HepG2 (cell line): ENCODE results near the gene SF1. TPM values are rescaled to one million over a fixed set of nuclear protein-coding genes. Genes with fewer than 3 reads are reported as not detected.

Experiments
- AGO1 ChIP-seq: fragments of 200-400 bp; formaldehyde crosslinking; IDR thresholded peaks from 2 replicates; pipeline ENCODE4 v1.6.1; 2017; ENCODE audit warnings: mild to moderate bottlenecking, low read depth, low read length, moderate library complexity; ENCODE audit not compliant: poor library complexity, severe bottlenecking
- ATF1 ChIP-seq: IDR thresholded peaks from 2 replicates; pipeline ENCODE4 v1.6.1; 2016; ENCODE audit warnings: mild to moderate bottlenecking, control low read depth
- FOXO4 ChIP-seq: sonication (generic); formaldehyde crosslinking; conservative IDR thresholded peaks from 2 replicates; pipeline ENCODE4 v1.8.1; 2023; ENCODE audit warnings: missing genetic modification reagents
- IKZF1 ChIP-seq: fragments of 450-650 bp; IDR thresholded peaks from 2 replicates; pipeline ENCODE4 v1.7.1; 2016
- KLF13 ChIP-seq: sonication (generic); formaldehyde crosslinking; IDR thresholded peaks from 2 replicates; pipeline ENCODE4 v1.4.0; 2020; ENCODE audit warnings: mild to moderate bottlenecking, missing genetic modification reagents
- NR1H2 ChIP-seq: sonication (generic); formaldehyde crosslinking; IDR thresholded peaks from 2 replicates; pipeline ENCODE4 v1.8.1; 2022; ENCODE audit warnings: low read depth, missing genetic modification reagents, borderline replicate concordance
- PAWR ChIP-seq: sonication (generic); formaldehyde crosslinking; IDR thresholded peaks from 2 replicates; pipeline ENCODE4 v1.4.0; 2020; ENCODE audit warnings: missing genetic modification reagents, mild to moderate bottlenecking, borderline replicate concordance
- ZNF124 ChIP-seq: sonication (generic); formaldehyde crosslinking; IDR thresholded peaks from 2 replicates; pipeline ENCODE4 v1.4.0; 2020; ENCODE audit warnings: missing genetic modification reagents
- ZNF546 ChIP-seq: sonication (generic); formaldehyde crosslinking; conservative IDR thresholded peaks from 2 replicates; pipeline ENCODE4 v1.8.1; 2023; ENCODE audit warnings: mild to moderate bottlenecking, missing genetic modification reagents
- ZNF547 ChIP-seq: sonication (generic); formaldehyde crosslinking; IDR thresholded peaks from 2 replicates; pipeline ENCODE4 v1.5.1; 2020; ENCODE audit warnings: mild to moderate bottlenecking, missing genetic modification reagents
- ZNF678 ChIP-seq: sonication (generic); formaldehyde crosslinking; IDR thresholded peaks from 2 replicates; pipeline ENCODE4 v1.4.0; 2020; ENCODE audit warnings: mild to moderate bottlenecking, missing genetic modification reagents
- polyA plus RNA-seq, 8 experiments: library from polyadenylated mRNA; depleted of rRNA in 3 of 8; stranded (reverse) in 7 of 8; unstranded in 1 of 8; fragments of >200 nt; fragmentation: Illumina TruSeq in 4 of 8; extraction: Trizol in 4 of 8; gene quantifications; 2 replicates each; pipeline versions ENCODE4 v1.2.1 to v1.2.3, GENCODE V29; 2011 to 2016; ENCODE audit warnings: low read depth in 4 of 8, missing spikeins in 1 of 8, mixed read lengths in 1 of 8; ENCODE audit not compliant: insufficient read depth in 1 of 8
- total RNA-seq, 5 experiments: library from RNA; depleted of rRNA; stranded (reverse); fragments of >200 nt; fragmentation: Illumina TruSeq; extraction: Trizol; gene quantifications; 2 replicates each; pipeline ENCODE4 v1.2.3, GENCODE V29; 2016; ENCODE audit warnings: low read depth in 1 of 5
- TF ChIP-seq, protein P1 (sequence below): sonication (generic); formaldehyde crosslinking; IDR thresholded peaks from 2 replicates; pipeline ENCODE4 v1.4.0; 2020; ENCODE audit warnings: missing genetic modification reagents
- TF ChIP-seq, protein P2 (sequence below): IDR thresholded peaks from 2 replicates; pipeline ENCODE4 v1.6.1; 2016; ENCODE audit warnings: low read depth
- TF ChIP-seq, protein P3 (sequence below): sonication (generic); formaldehyde crosslinking; IDR thresholded peaks from 2 replicates; pipeline ENCODE4 v1.5.0; 2020; ENCODE audit warnings: mild to moderate bottlenecking, missing genetic modification reagents
- TF ChIP-seq, protein P4 (sequence below): sonication (generic); formaldehyde crosslinking; IDR thresholded peaks from 2 replicates; pipeline ENCODE4 v1.4.0; 2020; ENCODE audit warnings: missing genetic modification reagents, borderline replicate concordance
- TF ChIP-seq, protein P5 (sequence below): sonication (generic); formaldehyde crosslinking; IDR thresholded peaks from 2 replicates; pipeline ENCODE4 v1.4.0; 2020; ENCODE audit warnings: mild to moderate bottlenecking, missing genetic modification reagents

Gene SF1
- total and polyA plus RNA-seq, 2 of the 13 experiments (the other 11 are each of a cell fraction or from before 2014, with no cell fraction given), result 55.5 to 70.4 TPM

- TF ChIP-seq, protein P1, sequence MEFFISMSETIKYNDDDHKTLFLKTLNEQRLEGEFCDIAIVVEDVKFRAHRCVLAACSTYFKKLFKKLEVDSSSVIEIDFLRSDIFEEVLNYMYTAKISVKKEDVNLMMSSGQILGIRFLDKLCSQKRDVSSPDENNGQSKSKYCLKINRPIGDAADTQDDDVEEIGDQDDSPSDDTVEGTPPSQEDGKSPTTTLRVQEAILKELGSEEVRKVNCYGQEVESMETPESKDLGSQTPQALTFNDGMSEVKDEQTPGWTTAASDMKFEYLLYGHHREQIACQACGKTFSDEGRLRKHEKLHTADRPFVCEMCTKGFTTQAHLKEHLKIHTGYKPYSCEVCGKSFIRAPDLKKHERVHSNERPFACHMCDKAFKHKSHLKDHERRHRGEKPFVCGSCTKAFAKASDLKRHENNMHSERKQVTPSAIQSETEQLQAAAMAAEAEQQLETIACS, result no peak; the same call in 1 of the 2 replicates
- TF ChIP-seq, protein P2, sequence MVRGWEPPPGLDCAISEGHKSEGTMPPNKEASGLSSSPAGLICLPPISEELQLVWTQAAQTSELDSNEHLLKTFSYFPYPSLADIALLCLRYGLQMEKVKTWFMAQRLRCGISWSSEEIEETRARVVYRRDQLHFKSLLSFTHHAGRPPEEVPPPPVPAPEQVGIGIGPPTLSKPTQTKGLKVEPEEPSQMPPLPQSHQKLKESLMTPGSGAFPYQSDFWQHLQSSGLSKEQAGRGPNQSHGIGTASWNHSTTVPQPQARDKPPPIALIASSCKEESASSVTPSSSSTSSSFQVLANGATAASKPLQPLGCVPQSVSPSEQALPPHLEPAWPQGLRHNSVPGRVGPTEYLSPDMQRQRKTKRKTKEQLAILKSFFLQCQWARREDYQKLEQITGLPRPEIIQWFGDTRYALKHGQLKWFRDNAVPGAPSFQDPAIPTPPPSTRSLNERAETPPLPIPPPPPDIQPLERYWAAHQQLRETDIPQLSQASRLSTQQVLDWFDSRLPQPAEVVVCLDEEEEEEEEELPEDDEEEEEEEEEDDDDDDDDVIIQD (CRISPR knock-in tag), result 0 out of 2 replicates have a peak, but pooled peaks have one; percentile 9
- TF ChIP-seq, protein P3, sequence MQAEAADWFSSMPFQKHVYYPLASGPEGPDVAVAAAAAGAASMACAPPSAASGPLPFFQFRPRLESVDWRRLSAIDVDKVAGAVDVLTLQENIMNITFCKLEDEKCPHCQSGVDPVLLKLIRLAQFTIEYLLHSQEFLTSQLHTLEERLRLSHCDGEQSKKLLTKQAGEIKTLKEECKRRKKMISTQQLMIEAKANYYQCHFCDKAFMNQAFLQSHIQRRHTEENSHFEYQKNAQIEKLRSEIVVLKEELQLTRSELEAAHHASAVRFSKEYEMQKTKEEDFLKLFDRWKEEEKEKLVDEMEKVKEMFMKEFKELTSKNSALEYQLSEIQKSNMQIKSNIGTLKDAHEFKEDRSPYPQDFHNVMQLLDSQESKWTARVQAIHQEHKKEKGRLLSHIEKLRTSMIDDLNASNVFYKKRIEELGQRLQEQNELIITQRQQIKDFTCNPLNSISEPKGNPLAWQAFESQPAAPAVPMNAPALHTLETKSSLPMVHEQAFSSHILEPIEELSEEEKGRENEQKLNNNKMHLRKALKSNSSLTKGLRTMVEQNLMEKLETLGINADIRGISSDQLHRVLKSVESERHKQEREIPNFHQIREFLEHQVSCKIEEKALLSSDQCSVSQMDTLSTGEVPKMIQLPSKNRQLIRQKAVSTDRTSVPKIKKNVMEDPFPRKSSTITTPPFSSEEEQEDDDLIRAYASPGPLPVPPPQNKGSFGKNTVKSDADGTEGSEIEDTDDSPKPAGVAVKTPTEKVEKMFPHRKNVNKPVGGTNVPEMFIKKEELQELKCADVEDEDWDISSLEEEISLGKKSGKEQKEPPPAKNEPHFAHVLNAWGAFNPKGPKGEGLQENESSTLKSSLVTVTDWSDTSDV (CRISPR knock-in tag), result no peak
- TF ChIP-seq ATF1 (CRISPR knock-in tag) (peak; percentile 76), ZNF547 (CRISPR knock-in tag) (no peak), ZNF546 (CRISPR knock-in tag) (0 out of 2 replicates have a peak, but pooled peaks have one; percentile 35), PAWR (CRISPR knock-in tag) (no peak), KLF13 (CRISPR knock-in tag) (no peak), ZNF124 (CRISPR knock-in tag) (no peak), AGO1 (peak; percentile 44), NR1H2 (CRISPR knock-in tag) (no peak), ZNF678 (CRISPR knock-in tag) (no peak), FOXO4 (CRISPR knock-in tag) (no peak), IKZF1 (no peak)
- TF ChIP-seq, protein P4, sequence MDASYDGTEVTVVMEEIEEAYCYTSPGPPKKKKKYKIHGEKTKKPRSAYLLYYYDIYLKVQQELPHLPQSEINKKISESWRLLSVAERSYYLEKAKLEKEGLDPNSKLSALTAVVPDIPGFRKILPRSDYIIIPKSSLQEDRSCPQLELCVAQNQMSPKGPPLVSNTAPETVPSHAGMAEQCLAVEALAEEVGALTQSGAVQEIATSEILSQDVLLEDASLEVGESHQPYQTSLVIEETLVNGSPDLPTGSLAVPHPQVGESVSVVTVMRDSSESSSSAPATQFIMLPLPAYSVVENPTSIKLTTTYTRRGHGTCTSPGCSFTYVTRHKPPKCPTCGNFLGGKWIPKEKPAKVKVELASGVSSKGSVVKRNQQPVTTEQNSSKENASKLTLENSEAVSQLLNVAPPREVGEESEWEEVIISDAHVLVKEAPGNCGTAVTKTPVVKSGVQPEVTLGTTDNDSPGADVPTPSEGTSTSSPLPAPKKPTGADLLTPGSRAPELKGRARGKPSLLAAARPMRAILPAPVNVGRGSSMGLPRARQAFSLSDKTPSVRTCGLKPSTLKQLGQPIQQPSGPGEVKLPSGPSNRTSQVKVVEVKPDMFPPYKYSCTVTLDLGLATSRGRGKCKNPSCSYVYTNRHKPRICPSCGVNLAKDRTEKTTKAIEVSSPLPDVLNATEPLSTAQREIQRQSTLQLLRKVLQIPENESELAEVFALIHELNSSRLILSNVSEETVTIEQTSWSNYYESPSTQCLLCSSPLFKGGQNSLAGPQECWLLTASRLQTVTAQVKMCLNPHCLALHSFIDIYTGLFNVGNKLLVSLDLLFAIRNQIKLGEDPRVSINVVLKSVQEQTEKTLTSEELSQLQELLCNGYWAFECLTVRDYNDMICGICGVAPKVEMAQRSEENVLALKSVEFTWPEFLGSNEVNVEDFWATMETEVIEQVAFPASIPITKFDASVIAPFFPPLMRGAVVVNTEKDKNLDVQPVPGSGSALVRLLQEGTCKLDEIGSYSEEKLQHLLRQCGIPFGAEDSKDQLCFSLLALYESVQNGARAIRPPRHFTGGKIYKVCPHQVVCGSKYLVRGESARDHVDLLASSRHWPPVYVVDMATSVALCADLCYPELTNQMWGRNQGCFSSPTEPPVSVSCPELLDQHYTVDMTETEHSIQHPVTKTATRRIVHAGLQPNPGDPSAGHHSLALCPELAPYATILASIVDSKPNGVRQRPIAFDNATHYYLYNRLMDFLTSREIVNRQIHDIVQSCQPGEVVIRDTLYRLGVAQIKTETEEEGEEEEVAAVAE (CRISPR knock-in tag), result peak; percentile 39; the same call in 1 of the 2 replicates
- TF ChIP-seq, protein P5, sequence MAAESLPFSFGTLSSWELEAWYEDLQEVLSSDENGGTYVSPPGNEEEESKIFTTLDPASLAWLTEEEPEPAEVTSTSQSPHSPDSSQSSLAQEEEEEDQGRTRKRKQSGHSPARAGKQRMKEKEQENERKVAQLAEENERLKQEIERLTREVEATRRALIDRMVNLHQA (CRISPR knock-in tag), result no peak
These were observed at the start of gene SF1 (continued) for GRCh38 chr11:64778473-64779298.
